OCI-LY1 (cell line): ENCODE results near the gene SH2B3.

Source experiments
- H2AFZ ChIP-seq: fragments of 200-600 bp; sonication (generic), shearing (Covaris generic); 2 replicates; pipeline ENCODE4 v1.6.0; 2014; ENCODE audit warnings: antibody characterized with exemption, mild to moderate bottlenecking, low read length
- H3F3A ChIP-seq: fragments of 200-600 bp; sonication (generic), shearing (Covaris generic); 2 replicates; pipeline ENCODE4 v1.6.0; 2014; ENCODE audit warnings: mild to moderate bottlenecking, antibody characterized with exemption, low read length, moderate library complexity; ENCODE audit not compliant: insufficient read depth
- H3K27ac ChIP-seq: fragments of 200-600 bp; sonication (generic); 2 replicates; pipeline ENCODE4 v1.5.1; 2014; ENCODE audit warnings: low read length, mixed run types, mild to moderate bottlenecking, low read depth; ENCODE audit not compliant: poor library complexity, severe bottlenecking
- H3K27me3 ChIP-seq: fragments of 200-600 bp; sonication (generic); 2 replicates; pipeline ENCODE4 v1.6.0; 2014; ENCODE audit warnings: antibody characterized with exemption, mild to moderate bottlenecking, low read length, moderate library complexity; ENCODE audit not compliant: insufficient read depth
- H3K36me3 ChIP-seq: fragments of 200-600 bp; sonication (generic); 2 replicates; pipeline ENCODE4 v1.6.1; 2014; ENCODE audit warnings: mild to moderate bottlenecking, antibody characterized with exemption, low read length, moderate library complexity, mixed read lengths; ENCODE audit not compliant: insufficient read depth
- H3K4me1 ChIP-seq: fragments of 200-600 bp; sonication (generic); 2 replicates; pipeline ENCODE4 v1.5.1; 2014; ENCODE audit warnings: mild to moderate bottlenecking, low read length, moderate library complexity; ENCODE audit not compliant: insufficient read depth, severe bottlenecking
- H3K4me2 ChIP-seq: fragments of 200-600 bp; sonication (generic), shearing (Covaris generic); 2 replicates; pipeline ENCODE4 v1.6.1; 2014; ENCODE audit warnings: low read length
- H3K4me3 ChIP-seq: fragments of 200-600 bp; sonication (generic); 2 replicates; pipeline ENCODE4 v1.5.1; 2014; ENCODE audit warnings: low read length, low read depth, mild to moderate bottlenecking, mixed read lengths; ENCODE audit not compliant: poor library complexity, severe bottlenecking
- H3K79me2 ChIP-seq: fragments of 200-600 bp; shearing (Covaris generic); 2 replicates; pipeline ENCODE4 v1.6.1; 2016; ENCODE audit warnings: mixed run types, low read length, mixed read lengths; ENCODE audit not compliant: insufficient read depth
- H3K9ac ChIP-seq: fragments of 200-600 bp; sonication (generic), shearing (Covaris generic); 2 replicates; pipeline ENCODE4 v1.6.1; 2014; ENCODE audit warnings: mild to moderate bottlenecking, low read length, mixed read lengths
- H3K9me2 ChIP-seq: fragments of 200-600 bp; sonication (generic), shearing (Covaris generic); 2 replicates; pipeline ENCODE4 v1.6.1; 2014; ENCODE audit warnings: low read depth, mild to moderate bottlenecking, low read length, mixed read lengths
- H3K9me3 ChIP-seq: fragments of 200-600 bp; shearing (Covaris generic); 2 replicates; pipeline ENCODE4 v1.6.1; 2014; ENCODE audit warnings: low read length, mixed read lengths
- H4K20me1 ChIP-seq: fragments of 200-600 bp; sonication (generic), shearing (Covaris generic); 2 replicates; pipeline ENCODE4 v1.6.0; 2016; ENCODE audit warnings: mild to moderate bottlenecking, low read length; ENCODE audit not compliant: insufficient read depth
- EZH2 ChIP-seq: fragments of 200-600 bp; sonication (generic), shearing (Covaris generic); IDR thresholded peaks from 2 replicates; pipeline ENCODE4 v1.8.0; 2017; ENCODE audit warnings: borderline replicate concordance, mixed run types, mild to moderate bottlenecking, antibody characterized with exemption, low read length, moderate library complexity, mixed read lengths
- TF ChIP-seq, protein P1 (sequence below): fragments of 200-600 bp; sonication (generic), shearing (Covaris generic); IDR thresholded peaks from 2 replicates; pipeline ENCODE4 v1.5.1; 2017; ENCODE audit warnings: mild to moderate bottlenecking, antibody characterized with exemption, low read length, moderate library complexity, mixed read lengths

Gene SH2B3

DNA sequence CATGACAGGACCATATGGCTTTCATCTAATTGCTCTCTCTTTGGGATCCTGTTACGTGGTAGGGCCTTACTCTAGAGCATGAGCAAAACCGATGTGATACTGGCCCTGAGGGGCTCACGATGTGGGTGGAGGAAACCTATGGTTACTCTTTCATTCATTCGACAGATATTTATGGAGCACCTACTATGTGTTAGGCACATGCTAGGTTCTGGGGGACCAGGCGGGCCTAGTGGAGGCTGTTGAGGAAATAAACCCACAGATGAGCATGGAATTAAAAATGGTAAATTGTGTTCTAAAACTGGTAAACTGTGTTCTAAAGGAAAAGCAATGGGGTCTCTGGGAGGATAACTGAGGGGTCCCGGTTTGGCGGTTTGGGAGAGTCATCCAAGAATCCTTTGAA, 14.8 kb downstream of the SH2B3 start:
- Histone ChIP-seq H3K79me2 (no peaks in the 10 kb centered on the region), H3K4me1 (no peaks in the 10 kb centered on the region), H3F3A (no peaks in the 10 kb centered on the region), H2AFZ (no peak overlapping the region), H4K20me1 (no peaks in the 10 kb centered on the region), H3K27ac (no peak overlapping the region), H3K9ac (no peak overlapping the region), H3K27me3 (no peaks in the 10 kb centered on the region), H3K9me2 (no peaks in the 10 kb centered on the region), H3K4me2 (no peak overlapping the region), H3K36me3 (no peaks in the 10 kb centered on the region; the same call in 1 of the 2 replicates), H3K9me3 (no peaks in the 10 kb centered on the region), H3K4me3 (no peak overlapping the region)
- TF ChIP-seq EZH2 = no peak
- TF ChIP-seq, protein P1, sequence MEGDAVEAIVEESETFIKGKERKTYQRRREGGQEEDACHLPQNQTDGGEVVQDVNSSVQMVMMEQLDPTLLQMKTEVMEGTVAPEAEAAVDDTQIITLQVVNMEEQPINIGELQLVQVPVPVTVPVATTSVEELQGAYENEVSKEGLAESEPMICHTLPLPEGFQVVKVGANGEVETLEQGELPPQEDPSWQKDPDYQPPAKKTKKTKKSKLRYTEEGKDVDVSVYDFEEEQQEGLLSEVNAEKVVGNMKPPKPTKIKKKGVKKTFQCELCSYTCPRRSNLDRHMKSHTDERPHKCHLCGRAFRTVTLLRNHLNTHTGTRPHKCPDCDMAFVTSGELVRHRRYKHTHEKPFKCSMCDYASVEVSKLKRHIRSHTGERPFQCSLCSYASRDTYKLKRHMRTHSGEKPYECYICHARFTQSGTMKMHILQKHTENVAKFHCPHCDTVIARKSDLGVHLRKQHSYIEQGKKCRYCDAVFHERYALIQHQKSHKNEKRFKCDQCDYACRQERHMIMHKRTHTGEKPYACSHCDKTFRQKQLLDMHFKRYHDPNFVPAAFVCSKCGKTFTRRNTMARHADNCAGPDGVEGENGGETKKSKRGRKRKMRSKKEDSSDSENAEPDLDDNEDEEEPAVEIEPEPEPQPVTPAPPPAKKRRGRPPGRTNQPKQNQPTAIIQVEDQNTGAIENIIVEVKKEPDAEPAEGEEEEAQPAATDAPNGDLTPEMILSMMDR = no peak

GRCh38 chr12:111424189-111424792, 18.6 kb downstream of the SH2B3 start:
- no peaks in the 10 kb centered on the region for H3K9me3 ChIP-seq
- H3F3A ChIP-seq = no peaks in the 10 kb centered on the region
- no peaks in the 10 kb centered on the region for H3K27me3 ChIP-seq
- no peak overlapping the region for H2AFZ ChIP-seq
- H3K4me3 ChIP-seq = no peak overlapping the region
- no peak overlapping the region for H3K27ac ChIP-seq
- no peaks in the 10 kb centered on the region; the same call in 1 of the 2 replicates for H3K36me3 ChIP-seq
- H3K4me1 ChIP-seq = no peaks in the 10 kb centered on the region
- no peak overlapping the region for H3K9ac ChIP-seq
- H3K9me2 ChIP-seq = no peaks in the 10 kb centered on the region
- no peaks in the 10 kb centered on the region for H4K20me1 ChIP-seq
- H3K4me2 ChIP-seq = no peak overlapping the region
- no peaks in the 10 kb centered on the region for H3K79me2 ChIP-seq
- no peak for TF ChIP-seq EZH2
- TF ChIP-seq, protein P1 = no peak

DNA sequence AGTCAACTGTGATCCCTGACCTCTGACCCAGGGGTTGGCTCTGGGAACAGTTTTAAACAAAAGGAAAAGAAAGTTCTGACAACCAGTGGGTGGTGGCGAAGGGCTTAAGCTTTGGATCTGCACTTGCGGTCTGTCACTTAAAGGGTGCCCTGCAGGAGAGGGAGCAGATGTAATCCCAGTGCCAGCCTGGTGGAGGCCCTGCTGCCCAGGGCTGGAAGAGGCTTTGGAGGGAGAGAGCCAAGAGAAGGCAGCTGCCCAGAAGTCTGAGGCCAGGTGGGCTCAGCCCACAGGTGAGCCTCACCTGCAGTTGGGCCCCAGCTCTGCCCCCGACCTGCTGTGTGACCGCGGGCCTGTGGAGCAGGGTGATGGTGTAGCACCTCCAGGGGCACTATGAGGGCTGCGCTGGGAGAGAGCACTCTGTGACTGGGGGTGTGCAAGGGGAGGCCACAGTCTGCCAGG, 19.1 kb downstream of the SH2B3 start:
- no peaks in the 10 kb centered on the region for H3K4me1 ChIP-seq
- no peaks in the 10 kb centered on the region for H4K20me1 ChIP-seq
- H3K27me3 ChIP-seq = no peaks in the 10 kb centered on the region
- no peak for TF ChIP-seq EZH2
- TF ChIP-seq, protein P1 = no peak
- no peak overlapping the region for H3K9ac ChIP-seq
- no peak overlapping the region for H2AFZ ChIP-seq
- H3K9me3 ChIP-seq = no peaks in the 10 kb centered on the region
- H3K4me2 ChIP-seq = no peak overlapping the region
- no peaks in the 10 kb centered on the region for H3K36me3 ChIP-seq
- no peak overlapping the region for H3K4me3 ChIP-seq
- H3K79me2 ChIP-seq = no peaks in the 10 kb centered on the region
- no peaks in the 10 kb centered on the region for H3K9me2 ChIP-seq
- H3K27ac ChIP-seq = no peak overlapping the region
- H3F3A ChIP-seq = no peaks in the 10 kb centered on the region
